Astrocyte (in vitro differentiated cells and primary cell): ENCODE results near the gene IDNK. TPM values are rescaled to one million over a fixed set of nuclear protein-coding genes. Genes with fewer than 3 reads are reported as not detected.
A peak's percentile ranks its signal among the peaks of the same experiment; 100 is the strongest.

Experiments used
- DNase-seq: peaks from one replicate; pipeline ENCODE4 v3.0.0-alpha.2; 2010; ENCODE audit warnings: low read depth
- FAIRE-seq: peaks from 2 replicates; lab custom pipeline; 2011; peaks lifted over from hg19 to GRCh38; lab: Jason Lieb, UNC
- H2AFZ ChIP-seq: 2 replicates; pipeline ENCODE4 v1.6.0; 2012; ENCODE audit warnings: low read depth, low read length, inconsistent platforms
- H3K27ac ChIP-seq: 2 replicates; pipeline ENCODE4 v1.5.1; 2011; ENCODE audit warnings: low read depth, low read length, inconsistent platforms
- H3K27me3 ChIP-seq: 2 replicates; pipeline ENCODE4 v1.6.0; 2011; ENCODE audit warnings: low read length, inconsistent platforms; ENCODE audit not compliant: insufficient read depth
- H3K36me3 ChIP-seq: 2 replicates; pipeline ENCODE4 v1.5.1; 2011; ENCODE audit warnings: low read length, inconsistent platforms; ENCODE audit not compliant: insufficient read depth
- H3K4me1 ChIP-seq: 2 replicates; pipeline ENCODE4 v1.5.1; 2011; ENCODE audit warnings: low read length, inconsistent platforms; ENCODE audit not compliant: insufficient read depth
- H3K4me2 ChIP-seq: 2 replicates; pipeline ENCODE4 v1.6.0; 2012; ENCODE audit warnings: low read length, inconsistent platforms
- H3K4me3 ChIP-seq: 2 replicates; pipeline ENCODE4 v1.5.1; 2011; ENCODE audit warnings: low read depth, mild to moderate bottlenecking, low read length, inconsistent platforms; ENCODE audit not compliant: insufficient read depth
- H3K79me2 ChIP-seq: 2 replicates; pipeline ENCODE4 v1.6.0; 2012; ENCODE audit warnings: mild to moderate bottlenecking, low read length, inconsistent platforms; ENCODE audit not compliant: insufficient read depth
- H3K9ac ChIP-seq: 2 replicates; pipeline ENCODE4 v1.6.0; 2012; ENCODE audit warnings: mild to moderate bottlenecking, low read length, inconsistent platforms
- H3K9me3 ChIP-seq: 2 replicates; pipeline ENCODE4 v1.5.1; 2012; ENCODE audit warnings: low read depth, mild to moderate bottlenecking, low read length, inconsistent platforms; ENCODE audit not compliant: insufficient read depth
- H4K20me1 ChIP-seq: 2 replicates; pipeline ENCODE4 v1.6.0; 2012; ENCODE audit warnings: low read length, inconsistent platforms; ENCODE audit not compliant: insufficient read depth
- H3K27ac Mint-ChIP-seq: one replicate; pipeline ENCODE4 v1.8.0; 2021; ENCODE audit warnings: mild to moderate bottlenecking, mixed read lengths; ENCODE audit not compliant: unreplicated experiment
- H3K27me3 Mint-ChIP-seq: one replicate; pipeline ENCODE4 v1.8.0; 2021; ENCODE audit warnings: low read depth, mixed read lengths; ENCODE audit not compliant: unreplicated experiment
- H3K36me3 Mint-ChIP-seq: one replicate; pipeline ENCODE4 v1.8.0; 2021; ENCODE audit warnings: low read depth, mixed read lengths; ENCODE audit not compliant: unreplicated experiment
- H3K4me1 Mint-ChIP-seq: one replicate; pipeline ENCODE4 v1.8.0; 2021; ENCODE audit warnings: low read depth, mixed read lengths; ENCODE audit not compliant: unreplicated experiment
- H3K4me3 Mint-ChIP-seq: one replicate; pipeline ENCODE4 v1.8.0; 2021; ENCODE audit warnings: mild to moderate bottlenecking, moderate library complexity, mixed read lengths; ENCODE audit not compliant: unreplicated experiment
- H3K9me3 Mint-ChIP-seq: one replicate; pipeline ENCODE4 v1.8.0; 2021; ENCODE audit warnings: mild to moderate bottlenecking, mixed read lengths; ENCODE audit not compliant: unreplicated experiment
- CTCF ChIP-seq: IDR thresholded peaks from 2 replicates; pipeline ENCODE4 v1.5.1; 2011; ENCODE audit warnings: low read depth, mild to moderate bottlenecking, inconsistent platforms, low read length, moderate library complexity; ENCODE audit not compliant: insufficient read depth
- EZH2 ChIP-seq: IDR thresholded peaks from 2 replicates; pipeline ENCODE4 v1.6.1; 2012; ENCODE audit warnings: mild to moderate bottlenecking, low read length, inconsistent platforms; ENCODE audit not compliant: insufficient read depth
- total RNA-seq: library from RNA; stranded (reverse); gene quantifications from 2 replicates; pipeline ENCODE4 v1.2.1, GENCODE V29; 2021

Gene IDNK
- total RNA-seq, 1 donor from 2014 or later: 1.8 TPM

DNA sequence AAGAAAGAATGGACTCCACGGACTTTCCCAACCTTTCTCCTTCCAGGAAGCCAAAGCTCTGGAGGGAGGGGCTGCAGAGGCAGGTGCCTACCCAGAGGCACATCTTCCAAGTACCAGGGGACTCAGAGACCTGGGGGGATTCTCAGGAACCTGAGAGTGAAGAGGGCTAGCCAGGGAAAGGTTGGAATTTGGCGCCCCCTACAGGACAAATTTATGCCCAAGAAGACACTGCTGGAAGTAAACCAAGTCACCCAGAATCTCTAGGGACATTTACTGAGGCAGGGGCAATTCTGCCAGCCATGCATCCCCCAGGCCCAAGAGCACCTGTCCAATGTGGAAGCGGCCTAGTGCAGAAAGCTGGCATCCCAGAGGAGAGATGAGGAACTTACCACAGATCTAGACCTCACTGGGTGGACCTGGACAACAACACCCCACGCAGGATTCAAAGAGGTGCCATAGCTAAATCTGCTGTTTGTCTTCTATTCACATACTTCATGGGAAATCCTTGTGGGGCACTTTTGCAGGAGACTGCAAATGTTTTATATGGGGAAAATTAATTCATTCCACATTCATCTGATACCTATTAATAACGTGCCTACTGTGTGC is 25.9 kb upstream of the IDNK start:
- Histone ChIP-seq H3K9ac (no peak overlapping the region), H3K4me1 (no peaks in the 10 kb centered on the region), H4K20me1 (no peaks in the 10 kb centered on the region), H3K27me3 (no peaks in the 10 kb centered on the region), H2AFZ (no peak overlapping the region), H3K27ac (no peak overlapping the region), H3K4me3 (no peak overlapping the region), H3K4me2 (no peak overlapping the region), H3K79me2 (no peaks in the 10 kb centered on the region), H3K9me3 (no peaks in the 10 kb centered on the region), H3K36me3 (no peaks in the 10 kb centered on the region)
- Mint-ChIP-seq H3K27me3 (peaks cover 13% of the 10 kb centered on the region), H3K9me3 (no peaks in the 10 kb centered on the region), H3K4me3 (no peak overlapping the region), H3K4me1 (no peaks in the 10 kb centered on the region), H3K36me3 (peaks cover 5% of the 10 kb centered on the region), H3K27ac (no peak overlapping the region)
- FAIRE-seq (no peak), DNase-seq (no peak)
- TF ChIP-seq CTCF (peak; percentile 45), EZH2 (no peak)

GRCh38 chr9:83598487-83598886 is 24.5 kb upstream of the IDNK start:
- Histone ChIP-seq H4K20me1 (no peaks in the 10 kb centered on the region), H3K4me2 (no peak overlapping the region), H3K27ac (no peak overlapping the region), H3K79me2 (no peaks in the 10 kb centered on the region), H3K9me3 (no peaks in the 10 kb centered on the region), H2AFZ (no peak overlapping the region), H3K4me3 (no peak overlapping the region), H3K9ac (no peak overlapping the region), H3K27me3 (no peaks in the 10 kb centered on the region), H3K4me1 (no peaks in the 10 kb centered on the region), H3K36me3 (no peaks in the 10 kb centered on the region)
- Mint-ChIP-seq H3K9me3 (peaks cover 2% of the 10 kb centered on the region), H3K4me3 (no peak overlapping the region), H3K27me3 (peaks cover 16% of the 10 kb centered on the region), H3K27ac (no peak overlapping the region), H3K36me3 (peaks cover 6% of the 10 kb centered on the region), H3K4me1 (no peaks in the 10 kb centered on the region)
- no peak for TF ChIP-seq CTCF
- DNase-seq: no peak
- FAIRE-seq: no peak

- no peak for DNase-seq
- no peaks in the 10 kb centered on the region for H3K4me1 ChIP-seq
- Mint-ChIP-seq H3K27ac (no peak overlapping the region), H3K4me3 (no peak overlapping the region), H3K27me3 (peaks cover 16% of the 10 kb centered on the region), H3K4me1 (no peaks in the 10 kb centered on the region), H3K36me3 (peaks cover 6% of the 10 kb centered on the region), H3K9me3 (peaks cover 2% of the 10 kb centered on the region)
- H3K27ac ChIP-seq: no peak overlapping the region
- TF ChIP-seq CTCF (no peak), EZH2 (no peak)
- no peaks in the 10 kb centered on the region for H3K9me3 ChIP-seq
- no peak overlapping the region for H3K4me3 ChIP-seq
- no peak overlapping the region for H3K9ac ChIP-seq
- no peak overlapping the region for H2AFZ ChIP-seq
- H3K4me2 ChIP-seq: no peak overlapping the region
- H4K20me1 ChIP-seq: no peaks in the 10 kb centered on the region
- H3K27me3 ChIP-seq: no peaks in the 10 kb centered on the region
- no peaks in the 10 kb centered on the region for H3K36me3 ChIP-seq
- no peak for FAIRE-seq
- H3K79me2 ChIP-seq: no peaks in the 10 kb centered on the region
These were observed 23.9 kb upstream of the IDNK start for GRCh38 chr9:83599071-83599470.
